HG02678 (cell line): ENCODE measurements around the gene HGS.

Experiments used
- ATAC-seq: cut with Tn5 transposase; IDR thresholded peaks from one replicate; pipeline ENCODE4 v1.9.1; 2021; ENCODE audit warnings: mild to moderate bottlenecking, moderate library complexity; ENCODE audit not compliant: unreplicated experiment

HGS gene

GRCh38 chr17:81702934-81703746 lies 19.3 kb downstream of the HGS start, which contains the start of gene MRPL12:
Gene MRPL12 (plus strand): TSS chr17:81703367. CDS start chr17:81703502, 135 bp downstream.
- peak; percentile 86 for ATAC-seq

GRCh38 chr17:81703747-81704654 lies 20.2 kb downstream of the HGS start:
- ATAC-seq, result no peak

- no peak for ATAC-seq
Observed at GRCh38 chr17:81705518-81706231, 21.9 kb downstream of the HGS start.

GRCh38 chr17:81706232-81706611 lies 22.4 kb downstream of the HGS start:
- no peak for ATAC-seq

- ATAC-seq, result no peak
Observed at GRCh38 chr17:81706757-81707624, 23.2 kb downstream of the HGS start.

GRCh38 chr17:81707725-81708646 lies 24.2 kb downstream of the HGS start:
- no peak for ATAC-seq

GRCh38 chr17:81708739-81709185 lies 25.0 kb downstream of the HGS start:
- ATAC-seq, result no peak

- no peak for ATAC-seq
Observed at GRCh38 chr17:81710514-81711308, 26.9 kb downstream of the HGS start.

GRCh38 chr17:81711814-81712467 lies 28.1 kb downstream of the HGS start, which contains the start of gene SLC25A10:
Gene SLC25A10 (plus strand): TSS chr17:81712284. CDS start chr17:81712427, 143 bp downstream.
- ATAC-seq, result peak; percentile 69

- no peak for ATAC-seq
Observed at GRCh38 chr17:81712468-81713003, 28.7 kb downstream of the HGS start.

- no peak for ATAC-seq
Observed at GRCh38 chr17:81713004-81713555, 29.3 kb downstream of the HGS start.

GRCh38 chr17:81713556-81714411 lies 30.0 kb downstream of the HGS start:
- no peak for ATAC-seq

- ATAC-seq, result no peak
Observed at GRCh38 chr17:81714412-81715106, 30.7 kb downstream of the HGS start.

- ATAC-seq, result no peak
Observed at GRCh38 chr17:81715107-81715871, 31.5 kb downstream of the HGS start.
